GM19025 (cell line): ENCODE results near the gene ZNF672.
"Not testable (repeated sequence)": the region's sequence is repeated elsewhere in the genome, so short reads cannot be mapped to it uniquely, and the experiment has no call there.

Experiments used
- ATAC-seq: cut with Tn5 transposase; IDR thresholded peaks from one replicate; pipeline ENCODE4 v1.9.1; 2021; ENCODE audit warnings: mild to moderate bottlenecking, low read depth, moderate library complexity; ENCODE audit not compliant: unreplicated experiment

Gene ZNF672

DNA sequence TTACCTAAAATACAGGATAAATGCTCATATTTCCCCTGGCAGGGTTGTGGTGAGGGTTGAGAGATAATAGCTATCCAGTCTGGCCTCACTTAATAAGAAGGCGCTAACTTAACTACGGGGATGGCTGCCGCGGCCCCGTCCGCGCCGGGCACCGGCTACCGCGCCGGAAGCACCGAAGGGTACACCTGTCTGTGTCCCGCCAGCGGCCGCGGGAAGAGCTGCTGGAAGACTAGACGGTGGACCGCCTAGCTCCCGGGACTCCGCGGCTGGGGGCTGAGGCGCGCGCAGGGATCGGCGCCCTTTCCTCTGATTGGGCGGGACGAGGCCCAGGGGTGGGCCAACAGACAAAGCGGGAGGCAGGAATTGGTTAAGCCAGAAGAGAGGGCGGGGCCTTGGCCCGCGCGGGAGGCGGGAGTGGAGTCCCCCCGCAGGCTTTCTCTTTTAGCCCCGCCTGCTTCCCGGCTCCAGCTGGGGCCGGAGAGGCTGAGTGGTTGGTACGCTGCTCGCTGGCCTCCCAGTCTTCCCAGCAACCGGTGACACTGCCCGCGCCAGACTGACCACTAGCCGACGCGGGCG, at the start of gene ZNF672:
TSS of gene ZNF672 (plus strand) at position 444 of the 576 bp plus-strand sequence. CDS start 9,051 bp downstream, outside the sequence.
- peak; percentile 77 for ATAC-seq

DNA sequence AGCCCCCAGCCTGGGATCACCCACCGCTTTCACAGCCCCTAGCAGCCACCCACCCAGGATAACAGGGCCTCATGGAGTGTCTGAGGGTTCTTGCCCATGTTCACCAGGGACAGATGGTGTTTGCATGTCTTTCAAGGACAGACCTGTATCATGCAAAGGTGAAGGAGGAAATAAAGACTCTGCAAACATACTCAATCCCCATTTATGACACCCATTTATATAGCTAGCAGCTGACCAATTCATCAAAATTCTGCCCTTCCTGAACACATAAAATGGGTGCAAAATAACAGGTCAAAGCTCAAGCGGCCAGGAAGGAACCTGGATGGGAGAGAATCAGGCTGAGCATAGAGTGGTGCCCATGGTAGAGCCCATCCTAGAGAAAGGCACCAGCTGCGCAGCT, 49.7 kb upstream of the ZNF672 start:
- ATAC-seq = no peak

DNA sequence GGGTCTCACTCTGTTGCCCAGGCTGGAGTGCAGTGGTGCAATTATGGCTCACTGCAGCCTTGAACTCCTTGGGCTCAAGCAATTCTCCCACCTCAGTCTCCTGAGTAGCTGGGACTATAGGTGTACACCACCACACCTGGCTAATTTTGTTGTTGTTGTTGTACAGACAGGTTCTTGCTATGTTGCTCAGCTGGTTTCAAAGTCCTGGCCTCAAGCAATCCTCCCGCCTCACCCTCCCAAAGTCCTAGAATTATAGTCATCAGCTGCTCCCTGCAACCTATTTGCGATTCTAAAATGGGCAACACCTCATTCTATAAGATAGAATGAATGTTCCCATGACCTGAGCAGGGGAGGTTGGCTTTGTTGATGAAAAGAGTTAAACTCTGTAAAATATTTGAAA, 48.7 kb upstream of the ZNF672 start:
- ATAC-seq = not testable (repeated sequence)

DNA sequence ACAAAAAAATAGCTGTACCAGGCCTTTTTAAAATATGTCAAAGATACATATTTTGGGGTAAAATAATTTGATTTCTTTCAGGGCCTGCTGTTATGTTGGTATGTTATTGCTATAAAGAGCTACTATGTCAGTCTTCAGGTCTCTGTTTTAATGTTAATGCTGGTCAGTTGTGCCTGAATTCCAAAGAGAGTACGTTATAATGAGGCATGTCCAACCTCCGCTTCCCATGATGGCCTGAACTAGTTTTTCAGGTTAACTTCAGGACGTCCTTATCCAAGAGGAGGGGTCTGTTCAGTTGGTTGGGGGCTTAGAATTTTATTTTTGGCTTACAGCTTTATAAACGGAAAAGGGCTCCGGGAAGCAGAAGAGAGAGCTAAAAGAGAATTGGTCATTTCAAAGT, 47.6 kb upstream of the ZNF672 start:
- ATAC-seq = no peak

DNA sequence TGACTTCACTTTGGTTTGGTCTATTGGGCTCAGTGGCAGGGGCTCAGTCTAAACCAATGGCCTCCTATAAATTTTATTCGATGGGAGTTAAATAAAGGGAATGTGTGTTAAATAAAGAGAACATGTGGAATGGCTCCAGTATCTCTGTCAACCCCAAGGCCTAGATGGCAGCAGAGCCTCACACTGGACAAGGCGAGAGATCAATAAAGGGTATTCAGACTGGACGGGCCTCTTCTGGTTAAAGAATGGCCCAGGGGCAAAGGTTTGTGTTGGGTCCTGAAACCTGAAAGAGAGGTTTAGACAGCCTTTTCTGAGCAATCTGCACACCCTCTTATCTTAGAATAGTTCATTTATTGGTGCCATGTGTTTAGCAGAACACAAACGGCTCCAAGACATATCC, 47.0 kb upstream of the ZNF672 start:
- ATAC-seq = no peak

DNA sequence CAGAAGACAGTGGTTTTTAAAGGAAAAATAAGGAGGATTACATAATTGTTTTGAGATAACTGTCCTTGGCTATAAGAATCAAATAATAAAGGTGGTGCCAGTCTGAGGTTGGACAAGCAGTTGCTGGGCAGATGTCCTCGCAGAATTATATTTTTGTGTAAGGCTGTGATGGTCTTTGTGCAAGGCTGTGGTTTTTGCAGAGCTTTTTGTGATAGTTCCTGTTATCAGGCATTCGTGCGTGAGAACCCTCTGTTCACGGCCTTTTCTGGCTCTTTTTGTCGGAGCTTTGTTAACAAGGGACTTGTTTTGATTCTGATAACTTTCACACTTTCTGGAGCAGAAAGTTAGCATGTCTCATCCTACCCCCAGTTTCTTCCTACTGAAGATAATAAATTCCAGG, 45.7 kb upstream of the ZNF672 start:
- no peak for ATAC-seq

DNA sequence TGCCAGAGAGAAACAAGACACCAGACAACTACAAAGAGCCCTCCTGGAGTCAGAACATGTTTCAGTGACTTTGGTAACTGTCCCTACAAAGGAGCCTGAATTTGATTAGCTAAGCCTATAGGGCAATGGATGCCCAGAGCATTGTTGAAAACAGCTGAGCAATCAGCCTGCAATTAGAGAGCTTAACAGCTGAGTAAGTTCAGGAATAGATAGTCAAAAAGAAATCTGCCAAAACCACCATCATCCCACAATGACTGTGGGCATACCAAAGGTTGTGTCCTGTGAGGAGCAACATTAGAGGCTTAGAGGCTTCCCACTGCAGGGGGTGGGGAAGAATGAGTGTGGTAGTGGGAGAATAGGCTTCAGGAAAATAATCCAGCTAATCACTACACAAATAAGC, 44.4 kb upstream of the ZNF672 start:
- ATAC-seq = peak; percentile 93

DNA sequence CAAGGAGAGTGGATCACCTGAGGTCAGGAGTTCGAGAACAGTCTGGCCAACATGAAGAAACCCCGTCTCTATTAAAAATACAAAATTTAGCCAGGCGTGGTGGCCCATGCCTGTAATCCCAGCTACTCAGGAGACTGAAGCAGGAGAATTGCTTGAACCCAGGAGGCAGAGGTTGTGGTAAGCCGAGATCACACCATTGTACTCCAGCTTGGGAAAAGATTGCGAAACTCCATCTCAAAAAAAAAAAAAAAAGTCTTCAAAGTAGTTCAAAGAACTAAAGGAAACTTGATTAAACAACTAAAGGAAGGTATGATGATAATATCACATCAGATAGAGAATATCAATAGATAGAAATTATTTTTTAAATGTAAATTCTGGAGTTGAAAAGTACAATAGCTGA, 43.4 kb upstream of the ZNF672 start:
- not testable (repeated sequence) for ATAC-seq

DNA sequence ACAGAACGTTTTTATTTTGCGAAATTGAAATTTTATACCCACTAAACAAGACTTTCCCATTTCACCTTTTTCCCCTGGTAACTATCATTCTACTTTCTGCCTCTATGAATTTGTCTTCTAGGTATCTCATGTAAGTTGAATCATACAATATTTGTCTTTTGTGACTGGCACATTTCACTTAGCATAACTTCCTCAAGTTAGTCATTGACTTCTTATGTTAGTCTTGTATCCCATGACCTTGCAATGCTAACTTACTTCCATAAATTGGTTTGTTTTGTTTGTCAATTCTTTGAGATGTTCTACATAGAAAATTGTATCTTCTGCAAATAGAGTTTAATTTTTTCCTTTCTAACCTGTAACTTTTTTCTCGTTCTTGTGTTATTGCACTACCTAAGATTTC, 39.2 kb upstream of the ZNF672 start:
- no peak for ATAC-seq

DNA sequence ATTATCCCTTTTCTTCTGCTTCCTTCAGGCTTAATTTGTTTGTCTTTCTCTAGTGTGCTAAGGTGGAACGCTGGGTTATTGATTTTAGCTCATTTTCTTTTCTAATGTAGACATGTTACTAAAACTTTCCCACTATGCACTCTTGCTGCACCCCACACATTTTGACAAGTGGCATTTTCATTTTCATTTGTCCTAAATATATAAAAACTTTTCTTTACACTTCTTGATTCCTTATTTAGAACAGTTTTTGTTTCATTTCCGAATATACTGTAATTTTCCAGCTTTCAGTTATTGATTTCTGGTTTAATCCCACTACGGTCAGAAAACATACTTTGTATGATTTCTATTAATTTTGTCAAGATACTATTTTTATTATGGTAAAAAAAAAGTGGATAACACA, 37.6 kb upstream of the ZNF672 start:
- ATAC-seq = no peak

DNA sequence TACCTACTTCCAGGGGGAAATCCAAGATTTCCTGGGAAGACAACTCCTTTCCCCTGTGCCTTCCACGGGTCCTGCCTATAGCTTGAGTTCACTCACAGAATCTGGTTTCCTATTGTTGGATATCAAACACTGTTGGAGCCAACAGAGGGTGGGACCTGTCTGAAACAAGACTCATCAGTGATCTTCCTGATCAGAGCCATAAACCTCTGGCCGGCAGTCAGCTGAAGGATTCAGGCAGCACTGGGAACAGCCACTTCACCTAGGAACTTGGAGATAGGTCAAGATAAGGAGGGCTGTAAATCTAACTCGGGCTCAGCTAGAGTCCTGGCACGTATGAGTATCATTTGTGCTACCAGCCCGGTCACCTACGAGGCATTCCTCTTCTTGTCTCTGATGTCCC, 35.6 kb upstream of the ZNF672 start:
- ATAC-seq = no peak

DNA sequence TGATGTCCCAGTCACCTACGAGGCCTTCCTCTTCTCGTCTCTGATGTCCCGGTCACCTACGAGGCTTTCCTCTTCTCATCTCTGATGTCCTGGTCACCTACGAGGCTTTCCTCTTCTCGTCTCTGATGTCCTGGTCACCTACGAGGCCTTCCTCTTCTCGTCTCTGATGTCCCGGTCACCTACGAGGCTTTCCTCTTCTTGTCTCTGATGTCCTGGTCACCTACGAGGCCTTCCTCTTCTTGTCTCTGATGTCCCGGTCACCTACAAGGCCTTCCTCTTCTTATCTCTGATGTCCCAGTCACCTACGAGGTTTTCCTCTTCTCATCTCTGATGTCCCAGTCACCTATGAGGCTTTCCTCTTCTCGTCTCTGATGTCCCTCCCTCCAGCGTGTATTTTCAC, 34.5 kb upstream of the ZNF672 start:
- not testable (repeated sequence) for ATAC-seq

DNA sequence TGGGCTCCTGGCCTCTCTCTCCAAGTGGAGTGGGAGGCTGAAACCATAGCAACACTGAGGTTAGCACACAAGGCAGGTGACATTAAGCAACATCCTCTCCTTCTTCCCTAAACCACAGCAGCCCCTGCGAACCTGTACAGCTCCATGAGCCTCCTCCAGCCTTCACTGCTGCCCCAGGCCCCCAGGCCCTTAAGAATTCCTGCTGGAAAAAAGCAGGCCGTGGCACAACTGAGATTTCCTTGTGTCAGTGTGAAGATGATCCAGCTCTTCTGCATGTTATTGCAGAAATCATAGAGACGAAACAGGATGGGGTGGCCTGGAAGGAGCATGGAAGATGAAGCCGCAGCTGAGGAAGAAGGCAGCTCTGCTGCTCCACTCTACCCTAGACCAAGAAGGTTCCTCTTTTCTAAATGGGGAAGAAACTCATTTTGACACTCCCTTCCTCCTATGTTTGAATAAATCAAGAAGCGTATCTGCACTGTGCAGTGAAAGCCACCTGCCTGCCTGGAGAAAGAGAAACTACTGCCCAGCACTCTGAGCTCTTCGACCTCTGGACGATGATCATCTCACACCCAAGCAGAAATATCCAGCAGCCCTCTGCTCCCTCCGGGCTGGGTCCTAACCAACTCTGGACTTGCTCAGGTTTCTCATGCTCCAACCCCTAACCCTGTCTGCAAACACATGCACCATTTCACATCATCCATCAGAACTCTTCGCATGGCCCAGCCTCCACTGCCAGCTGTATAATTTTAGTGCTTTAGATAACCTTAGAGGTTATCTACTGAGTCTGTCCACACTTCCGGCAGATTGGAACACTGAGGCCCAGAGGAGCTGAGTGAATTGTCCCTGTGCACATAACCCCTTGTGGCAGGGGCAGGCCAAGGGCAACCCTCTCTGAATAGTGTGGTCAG, 33.0 kb upstream of the ZNF672 start:
- peak; percentile 76 for ATAC-seq

DNA sequence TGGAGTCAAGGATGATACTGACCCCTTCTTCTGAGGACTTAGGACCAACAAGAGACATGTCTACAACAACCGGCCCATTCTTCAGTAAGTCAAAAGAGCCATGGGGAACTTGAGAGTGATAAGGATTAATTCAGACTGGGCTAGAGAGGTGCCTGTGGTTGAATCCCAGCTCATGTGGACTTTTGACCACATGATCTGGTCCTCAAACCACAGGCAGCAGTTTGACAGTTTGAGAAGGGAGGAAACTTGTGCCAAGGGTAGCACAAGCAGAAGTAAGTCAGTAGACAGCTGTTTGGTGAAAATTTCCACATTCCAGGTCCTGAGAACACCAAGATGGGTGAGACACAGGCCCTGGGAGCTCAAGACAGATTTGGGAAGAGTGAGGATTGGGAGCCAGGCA, 32.1 kb upstream of the ZNF672 start:
- ATAC-seq = no peak

DNA sequence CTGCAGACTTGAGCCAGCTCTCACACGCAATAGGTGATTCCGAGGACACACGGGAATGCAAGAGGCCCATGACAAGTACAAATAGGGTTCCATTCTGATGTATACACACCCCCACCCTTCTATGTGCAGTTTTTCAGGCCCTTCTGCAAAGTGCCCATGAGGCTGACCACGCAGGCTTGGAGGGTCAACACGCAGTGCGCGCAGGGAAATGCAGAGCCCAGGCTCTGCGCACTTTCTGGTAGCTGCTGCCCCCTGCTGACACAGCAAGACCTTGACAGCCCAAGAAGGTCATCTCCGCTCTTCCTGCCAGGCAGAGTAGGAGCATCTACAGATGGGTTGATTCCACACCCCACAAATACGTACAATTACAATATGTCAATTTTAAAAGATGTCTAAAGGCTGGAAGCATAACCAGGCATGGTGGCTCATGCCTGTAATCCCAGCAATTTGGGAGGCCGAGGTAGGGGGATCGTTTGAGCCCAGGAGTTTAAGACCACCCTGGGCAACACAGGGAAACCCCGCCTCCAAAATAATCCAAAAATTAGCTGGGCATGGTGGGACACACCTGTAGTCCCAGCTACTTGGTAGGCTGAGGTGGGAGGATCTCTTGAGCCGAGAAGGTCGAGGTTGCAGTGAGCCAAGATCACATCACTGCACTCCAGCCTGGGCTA, 30.8 kb upstream of the ZNF672 start:
- ATAC-seq = peak; percentile 44

DNA sequence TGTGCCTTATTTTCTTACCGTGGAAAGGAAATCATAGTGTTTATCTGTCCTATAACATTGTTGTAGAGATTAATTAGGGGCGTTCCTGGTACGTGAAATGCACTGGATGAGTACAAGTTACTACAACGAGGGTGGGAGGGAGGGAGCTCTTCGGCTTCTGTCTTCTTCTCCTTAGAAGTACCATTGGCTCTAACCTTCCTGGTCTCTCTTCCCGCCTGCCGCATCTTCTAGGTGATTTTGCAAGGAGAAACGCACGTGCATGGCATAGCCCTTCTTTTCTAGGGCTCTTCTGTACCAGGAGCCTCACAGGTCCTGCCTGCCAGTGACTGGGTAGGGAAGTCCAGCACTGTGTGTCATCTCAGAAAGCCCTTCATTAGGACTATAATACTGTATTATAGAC, 29.1 kb upstream of the ZNF672 start:
- no peak for ATAC-seq

DNA sequence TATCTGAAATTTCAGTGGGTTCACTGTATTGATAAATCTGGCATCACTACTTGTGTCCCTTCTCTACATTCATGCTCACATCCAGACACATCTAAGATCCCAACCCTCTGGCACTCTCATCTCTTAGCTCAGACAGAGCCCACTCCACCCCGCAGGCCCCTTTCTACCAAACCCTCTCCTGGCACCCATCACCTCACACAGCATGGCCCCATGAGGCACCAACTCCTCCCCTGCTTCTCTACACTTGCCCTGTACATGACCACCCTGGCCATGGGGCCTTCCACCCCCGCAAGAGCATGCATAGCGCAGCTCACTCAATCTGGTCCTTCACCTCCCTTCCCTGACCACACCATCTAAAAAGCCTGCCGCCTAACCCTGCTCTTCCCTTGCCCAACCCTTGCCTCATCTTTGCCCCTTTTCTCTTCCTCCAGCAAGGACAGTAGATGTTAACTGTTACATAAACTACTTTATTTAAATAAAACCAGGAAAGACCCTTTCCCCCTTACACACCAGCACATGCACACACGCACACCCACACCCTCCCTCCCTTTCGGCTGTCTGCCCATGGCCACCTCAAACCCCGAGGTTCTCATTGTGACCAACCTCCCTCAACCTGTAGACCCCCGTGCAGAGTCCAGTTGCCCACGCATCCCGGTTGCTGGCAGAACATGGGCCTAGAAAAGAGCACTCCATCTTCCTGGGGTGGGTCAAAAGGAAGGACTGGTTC, 27.9 kb upstream of the ZNF672 start:
- ATAC-seq = no peak

DNA sequence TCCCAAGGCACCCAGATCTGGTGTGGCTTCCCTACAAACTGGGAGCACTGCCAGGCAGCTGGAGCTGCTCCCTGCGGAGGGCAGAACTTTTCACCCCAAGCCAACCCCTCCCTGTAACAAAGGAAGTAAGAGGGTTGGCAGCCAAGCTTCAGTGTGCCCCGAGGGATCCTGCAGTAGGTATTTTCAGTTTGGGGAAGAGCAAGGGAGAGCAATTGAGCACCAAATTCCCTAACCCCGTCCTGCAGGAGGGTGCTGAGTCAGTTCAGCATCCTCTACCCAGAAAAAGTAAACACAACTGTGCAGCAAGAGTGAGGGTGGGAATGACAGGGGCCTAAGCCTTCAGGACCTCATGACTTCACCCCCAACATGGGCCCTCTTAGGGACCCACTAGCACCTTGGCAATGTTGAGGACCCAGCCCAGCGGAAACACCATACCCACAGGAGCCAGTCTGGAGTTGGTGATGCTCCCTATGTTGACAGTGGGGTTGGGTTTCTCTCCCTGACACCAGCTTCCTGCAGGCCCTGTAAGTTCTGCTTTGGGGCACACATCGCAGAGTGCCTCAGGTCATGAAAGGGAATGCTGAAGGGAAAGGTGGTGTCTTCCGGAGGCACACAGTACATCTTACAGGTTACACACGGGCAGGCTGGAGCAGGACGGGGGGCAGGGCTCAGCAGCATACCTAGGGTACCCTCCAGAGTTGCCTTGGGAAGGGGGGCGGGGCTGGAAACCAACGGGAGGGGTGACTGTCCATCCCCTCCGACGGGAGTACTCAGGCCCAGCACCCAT, 27.1 kb upstream of the ZNF672 start:
- ATAC-seq = no peak

DNA sequence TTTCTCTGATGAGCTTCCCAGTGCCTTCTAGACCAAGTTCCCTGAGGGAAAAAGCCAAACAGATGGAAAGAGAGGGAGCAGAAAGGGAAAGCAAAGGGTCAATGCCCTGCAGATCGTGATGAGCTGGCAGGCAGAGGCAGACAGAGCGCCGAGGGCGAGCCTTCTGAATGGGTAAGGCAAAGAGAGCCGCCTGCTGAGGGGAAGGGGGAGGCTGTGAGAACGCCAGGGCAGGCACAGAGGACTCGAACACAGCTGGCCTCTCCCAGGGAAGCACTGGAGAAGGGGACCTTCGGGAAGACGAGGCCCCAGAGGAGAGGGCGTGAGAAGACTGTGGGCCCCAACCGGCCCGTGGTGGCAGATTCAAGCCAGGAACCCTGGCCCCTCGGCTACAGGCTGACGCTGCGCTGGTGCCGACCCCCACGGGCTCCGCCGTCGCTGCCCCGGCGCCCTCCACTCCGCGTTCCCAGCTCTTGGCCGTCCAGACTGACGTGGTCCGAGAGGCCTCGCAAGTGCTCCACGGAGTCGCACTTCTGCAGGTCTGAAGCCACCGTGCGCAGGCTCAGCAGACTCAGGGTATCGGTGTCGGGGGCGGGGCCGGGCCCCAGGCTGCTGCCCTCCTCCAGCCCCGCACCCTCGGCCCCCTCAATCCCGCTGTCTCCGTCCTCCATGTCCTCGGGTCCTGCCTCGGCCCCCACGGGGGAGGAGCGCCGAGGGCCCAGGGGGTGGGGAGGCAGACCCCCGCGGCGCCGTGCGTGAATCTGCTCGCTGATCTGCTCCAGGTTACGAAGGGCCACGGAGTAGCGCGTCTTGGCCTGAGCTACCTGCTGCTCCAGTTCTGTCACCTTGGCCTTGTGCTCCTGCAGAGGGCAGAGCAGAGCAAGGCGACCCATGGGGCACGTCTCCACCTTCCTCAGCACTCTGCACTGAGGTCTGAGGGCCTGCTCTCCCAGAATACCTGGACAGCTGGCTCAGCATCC, 26.2 kb upstream of the ZNF672 start:
- ATAC-seq = no peak
